Caco-2 (cell line): ENCODE measurements around the gene BIRC7. TPM values are rescaled to one million over a fixed set of nuclear protein-coding genes. Genes with fewer than 3 reads are reported as not detected.

Source experiments
- BruUV-seq: library from RNA; stranded (reverse); fragments of 400-500 nt; replicated peaks from 2 replicates; lab custom pipeline; 2021; lab: Mats Ljungman, UMichigan
- CTCF ChIA-PET: fragments of 300-600 bp; sonication (Branson Sonifier 250); formaldehyde crosslinking; loops from one replicate; lab custom pipeline; 2022; ENCODE audit warnings: antibody characterized with exemption; lab: Charles Lee
- POLR2A ChIA-PET: fragments of 300-600 bp; sonication (Branson Sonifier 250); formaldehyde crosslinking; loops from one replicate; lab custom pipeline; 2022; ENCODE audit warnings: antibody characterized with exemption; lab: Charles Lee
- DNase-seq, 2 experiments: peaks; one replicate each; pipeline versions ENCODE4 v3.0.0 to v3.0.0-alpha.2; 2020 to 2022
- H3K27me3 ChIP-seq: replicated peaks from 2 replicates; pipeline ENCODE4 v1.6.0; 2011; ENCODE audit warnings: low read length; ENCODE audit not compliant: control insufficient read depth, insufficient read depth
- H3K36me3 ChIP-seq: 2 replicates; pipeline ENCODE4 v1.5.1; 2011; ENCODE audit warnings: low read length; ENCODE audit not compliant: control insufficient read depth, insufficient read depth
- H3K4me1 ChIP-seq: fragments of 250-450 bp; sonication (Bioruptor Pico); 2 replicates; pipeline ENCODE4 v1.5.1; 2020; ENCODE audit warnings: mild to moderate bottlenecking
- H3K4me3 ChIP-seq: 2 replicates; pipeline ENCODE4 v1.5.1; 2011; ENCODE audit warnings: low read depth, mild to moderate bottlenecking, control low read depth, low read length
- H3K9me3 ChIP-seq: fragments of 250-450 bp; sonication (Bioruptor Pico); 2 replicates; pipeline ENCODE4 v1.5.1; 2020; ENCODE audit warnings: mild to moderate bottlenecking, moderate library complexity
- H3K27ac Mint-ChIP-seq: one replicate; pipeline ENCODE4 v1.8.0; 2022; ENCODE audit warnings: mixed read lengths; ENCODE audit not compliant: unreplicated experiment
- H3K27me3 Mint-ChIP-seq: one replicate; pipeline ENCODE4 v1.8.0; 2022; ENCODE audit warnings: mixed read lengths; ENCODE audit not compliant: insufficient read depth, unreplicated experiment
- H3K36me3 Mint-ChIP-seq: one replicate; pipeline ENCODE4 v1.8.0; 2022; ENCODE audit warnings: mild to moderate bottlenecking, mixed read lengths; ENCODE audit not compliant: insufficient read depth, unreplicated experiment
- H3K4me1 Mint-ChIP-seq: one replicate; pipeline ENCODE4 v1.8.0; 2022; ENCODE audit warnings: low read depth, mixed read lengths; ENCODE audit not compliant: unreplicated experiment
- H3K4me3 Mint-ChIP-seq: one replicate; pipeline ENCODE4 v1.8.0; 2022; ENCODE audit warnings: mild to moderate bottlenecking, moderate library complexity, mixed read lengths; ENCODE audit not compliant: unreplicated experiment
- H3K9me3 Mint-ChIP-seq: one replicate; pipeline ENCODE4 v1.8.0; 2022; ENCODE audit warnings: mixed read lengths; ENCODE audit not compliant: unreplicated experiment
- CTCF ChIP-seq, 2 experiments: fragments of 200-600 bp in 1 of 2; IDR thresholded peaks; 1 replicate in 1 of 2; 2 replicates in 1 of 2; pipeline versions ENCODE4 v1.5.1 to v1.8.0; 2011 to 2022; ENCODE audit warnings: antibody characterized with exemption in 1 of 2, control low read depth in 1 of 2, inconsistent platforms in 1 of 2, low read depth in 1 of 2, low read length in 1 of 2, mild to moderate bottlenecking in 1 of 2, moderate library complexity in 1 of 2; ENCODE audit not compliant: insufficient read depth in 1 of 2, severe bottlenecking in 1 of 2, unreplicated experiment in 1 of 2
- intact Hi-C: fragments of 100-400 bp; cut with micrococcal nuclease; formaldehyde crosslinking; loops from one replicate; pipeline ENCODE4 v1.10.0; 2022; ENCODE audit not compliant: unreplicated experiment
- total RNA-seq: library from RNA; stranded (reverse); gene quantifications from 2 replicates; pipeline ENCODE4 v1.2.3, GENCODE V29; 2022

The BIRC7 gene
- total RNA-seq, 1 experiment from 2014 or later: 0.54 TPM

GRCh38 chr20:63287697-63288580, 52.2 kb downstream of the BIRC7 start:
- Histone ChIP-seq H3K36me3 (peaks cover 2% of the 10 kb centered on the region; the same call in 1 of the 2 replicates), H3K9me3 (no peaks in the 10 kb centered on the region), H3K4me3 (no peak overlapping the region), H3K4me1 (no peaks in the 10 kb centered on the region), H3K27me3 (no peaks in the 10 kb centered on the region)
- Mint-ChIP-seq H3K27ac (no peak overlapping the region), H3K27me3 (no peaks in the 10 kb centered on the region), H3K9me3 (no peaks in the 10 kb centered on the region), H3K4me1 (no peaks in the 10 kb centered on the region), H3K4me3 (no peak overlapping the region), H3K36me3 (peaks cover 96% of the 10 kb centered on the region)
- intact Hi-C loops: no loop called here
- BruUV-seq: no TSS peak
- ChIA-PET POLR2A (interaction anchor here (0.6 kb wide), 1 partner anchor 33 kb away, joined by 10 read pairs; no protein-coding TSS in a partner anchor), CTCF (interaction anchor here (0.6 to 3.8 kb wide), 3 partner anchors 65 to 102 kb away, joined by 3 to 18 read pairs (median 3); no protein-coding TSS in a partner anchor)
- TF ChIP-seq CTCF (IDR thresholded peaks at IDR 0.05; ENCODE audit: insufficient read depth in 1 of 2, low read depth in 1 of 2, low read length in 1 of 2, severe bottlenecking in 1 of 2, unreplicated experiment in 1 of 2): no peak
- DNase-seq: no peak

DNA sequence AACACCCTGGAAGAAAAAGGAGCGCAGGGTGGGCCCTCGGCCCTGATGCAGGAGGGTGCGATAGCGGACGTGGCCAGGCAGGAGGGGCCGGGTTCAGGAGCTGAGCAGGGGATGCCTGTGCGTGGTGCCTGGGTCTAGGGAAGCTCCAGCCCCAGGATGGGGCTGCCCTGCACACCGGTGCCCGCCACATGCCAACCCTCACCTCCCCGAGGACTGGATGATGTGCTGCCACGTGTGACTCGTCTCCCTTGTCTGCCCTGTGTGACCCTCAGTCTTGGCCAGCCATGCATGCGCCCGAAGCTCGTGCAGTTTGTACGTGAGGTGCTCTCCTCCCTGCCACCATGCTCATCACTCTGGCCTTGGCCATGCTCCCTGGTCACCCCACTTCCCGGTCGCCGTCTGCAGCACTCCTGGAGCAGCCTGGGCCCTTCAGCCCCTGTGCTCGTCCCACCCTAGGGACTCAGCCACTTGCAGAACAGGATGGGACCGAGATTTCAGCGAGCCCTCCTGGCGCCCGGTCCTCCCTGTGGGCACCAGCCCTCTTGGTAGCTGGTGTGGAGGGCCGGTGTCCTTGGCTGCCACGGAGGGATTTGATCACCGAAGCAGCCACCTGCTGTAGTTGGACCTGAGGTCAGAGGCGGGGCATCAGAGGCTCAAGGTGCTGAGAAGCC, 53.0 kb downstream of the BIRC7 start:
- H3K36me3 Mint-ChIP-seq: peaks cover 94% of the 10 kb centered on the region
- no peak overlapping the region for H3K4me3 Mint-ChIP-seq
- H3K9me3 ChIP-seq: no peaks in the 10 kb centered on the region
- DNase-seq: no peak
- POLR2A ChIA-PET: no interaction called here
- intact Hi-C loops: no loop called here
- no peak overlapping the region for H3K27ac Mint-ChIP-seq
- peaks cover 2% of the 10 kb centered on the region; the same call in 1 of the 2 replicates for H3K36me3 ChIP-seq
- BruUV-seq: no TSS peak
- TF ChIP-seq CTCF (IDR thresholded peaks at IDR 0.05; ENCODE audit: insufficient read depth in 1 of 2, low read depth in 1 of 2, low read length in 1 of 2, severe bottlenecking in 1 of 2, unreplicated experiment in 1 of 2): no peak
- H3K9me3 Mint-ChIP-seq: no peaks in the 10 kb centered on the region
- CTCF ChIA-PET: no interaction called here
- H3K4me1 Mint-ChIP-seq: no peaks in the 10 kb centered on the region
- no peaks in the 10 kb centered on the region for H3K27me3 ChIP-seq
- no peaks in the 10 kb centered on the region for H3K27me3 Mint-ChIP-seq
- no peak overlapping the region for H3K4me3 ChIP-seq
- H3K4me1 ChIP-seq: no peaks in the 10 kb centered on the region
